ENCODE data around the gene ZBTB20. TPM values are rescaled to one million over a fixed set of nuclear protein-coding genes. Genes with fewer than 3 reads are reported as not detected.

Gene ZBTB20
- total RNA-seq, 1 experiment from 2014 or later, result 12.8 TPM

DNA sequence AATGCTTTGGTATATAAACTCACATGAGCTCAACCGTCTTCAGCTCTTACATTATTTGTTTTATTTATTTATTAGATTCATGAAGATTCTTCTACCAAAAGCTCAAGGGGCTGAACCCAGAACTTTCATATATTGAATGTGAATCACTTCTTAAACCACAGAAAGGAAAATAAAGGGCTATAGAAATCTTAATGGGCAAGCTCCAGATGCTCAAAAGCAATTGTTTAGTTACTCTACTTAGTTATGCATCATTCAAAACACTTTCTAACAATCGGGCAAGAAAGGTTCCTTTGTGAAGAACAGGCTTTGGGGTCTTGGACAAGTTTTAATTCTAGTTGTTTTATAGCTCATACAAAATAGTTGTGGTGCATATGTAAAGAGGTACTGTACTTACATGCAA, 473.1 kb downstream of the ZBTB20 start:
- BruUV-seq (replicated peaks), result no TSS peak
- intact Hi-C loops (cut with micrococcal nuclease; ENCODE audit: unreplicated experiment), result no loop called here
- H3K9me3 Mint-ChIP-seq (ENCODE audit: unreplicated experiment), result peaks cover 11% of the 10 kb centered on the region
- Histone ChIP-seq H3K4me3 (ENCODE audit: low read depth, low read length) (no peak overlapping the region), H3K9me3 (no peaks in the 10 kb centered on the region), H3K27me3 (replicated peaks; ENCODE audit: control insufficient read depth, insufficient read depth, low read length) (no peaks in the 10 kb centered on the region), H3K36me3 (ENCODE audit: control insufficient read depth, insufficient read depth, low read length) (no peaks in the 10 kb centered on the region), H3K4me1 (no peaks in the 10 kb centered on the region)
- H3K36me3 Mint-ChIP-seq (ENCODE audit: insufficient read depth, unreplicated experiment), result no peaks in the 10 kb centered on the region
- ChIA-PET CTCF (no interaction called here), POLR2A (no interaction called here)
- TF ChIP-seq CTCF (IDR thresholded peaks at IDR 0.05; ENCODE audit: insufficient read depth in 1 of 2, low read depth in 1 of 2, low read length in 1 of 2, severe bottlenecking in 1 of 2, unreplicated experiment in 1 of 2), result no peak
- H3K27me3 Mint-ChIP-seq (ENCODE audit: insufficient read depth, unreplicated experiment), result no peaks in the 10 kb centered on the region
- H3K27ac Mint-ChIP-seq (ENCODE audit: unreplicated experiment), result no peak overlapping the region
- DNase-seq, result no peak
- H3K4me1 Mint-ChIP-seq (ENCODE audit: low read depth, unreplicated experiment), result no peaks in the 10 kb centered on the region
- no peak overlapping the region for H3K4me3 Mint-ChIP-seq (ENCODE audit: unreplicated experiment)

DNA sequence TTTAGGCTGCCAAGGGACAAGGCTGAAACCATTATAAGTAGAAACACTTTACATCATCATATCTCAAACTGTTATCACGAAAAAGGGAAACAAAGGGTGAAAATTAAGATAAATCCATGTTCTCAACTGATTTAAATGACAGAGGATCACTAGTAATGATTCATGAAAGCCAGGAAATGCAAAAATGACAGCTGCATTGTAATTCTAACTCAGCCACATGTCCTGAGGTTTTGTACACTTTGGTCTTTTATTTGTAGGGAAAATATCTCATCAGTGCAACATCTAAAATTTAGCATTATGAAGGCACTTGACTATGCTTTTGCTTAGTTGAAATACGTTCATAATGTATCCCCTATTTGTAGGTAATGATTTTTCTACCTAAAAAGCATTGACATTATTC, 473.6 kb downstream of the ZBTB20 start:
- Histone ChIP-seq H3K4me1 (no peaks in the 10 kb centered on the region), H3K4me3 (ENCODE audit: low read depth, low read length) (no peak overlapping the region), H3K36me3 (ENCODE audit: control insufficient read depth, insufficient read depth, low read length) (no peaks in the 10 kb centered on the region), H3K9me3 (no peaks in the 10 kb centered on the region), H3K27me3 (replicated peaks; ENCODE audit: control insufficient read depth, insufficient read depth, low read length) (no peaks in the 10 kb centered on the region)
- Mint-ChIP-seq H3K27me3 (ENCODE audit: insufficient read depth, unreplicated experiment) (no peaks in the 10 kb centered on the region), H3K36me3 (ENCODE audit: insufficient read depth, unreplicated experiment) (no peaks in the 10 kb centered on the region), H3K4me3 (ENCODE audit: unreplicated experiment) (no peak overlapping the region), H3K9me3 (ENCODE audit: unreplicated experiment) (peaks cover 11% of the 10 kb centered on the region), H3K4me1 (ENCODE audit: low read depth, unreplicated experiment) (no peaks in the 10 kb centered on the region), H3K27ac (ENCODE audit: unreplicated experiment) (no peak overlapping the region)
- DNase-seq, result no peak
- no peak for TF ChIP-seq CTCF (IDR thresholded peaks at IDR 0.05; ENCODE audit: insufficient read depth in 1 of 2, low read depth in 1 of 2, low read length in 1 of 2, severe bottlenecking in 1 of 2, unreplicated experiment in 1 of 2)
- intact Hi-C loops (cut with micrococcal nuclease; ENCODE audit: unreplicated experiment), result no loop called here
- ChIA-PET POLR2A (no interaction called here), CTCF (no interaction called here)
- no TSS peak for BruUV-seq (replicated peaks)

GRCh38 chr3:114672692-114673447, 474.2 kb downstream of the ZBTB20 start:
- Mint-ChIP-seq H3K4me1 (ENCODE audit: low read depth, unreplicated experiment) (no peaks in the 10 kb centered on the region), H3K27ac (ENCODE audit: unreplicated experiment) (no peak overlapping the region), H3K4me3 (ENCODE audit: unreplicated experiment) (no peak overlapping the region), H3K9me3 (ENCODE audit: unreplicated experiment) (peaks cover 5% of the 10 kb centered on the region), H3K27me3 (ENCODE audit: insufficient read depth, unreplicated experiment) (no peaks in the 10 kb centered on the region), H3K36me3 (ENCODE audit: insufficient read depth, unreplicated experiment) (no peaks in the 10 kb centered on the region)
- no peak for TF ChIP-seq CTCF (IDR thresholded peaks at IDR 0.05; ENCODE audit: insufficient read depth in 1 of 2, low read depth in 1 of 2, low read length in 1 of 2, severe bottlenecking in 1 of 2, unreplicated experiment in 1 of 2)
- H3K4me3 ChIP-seq (ENCODE audit: low read depth, low read length), result no peak overlapping the region
- H3K27me3 ChIP-seq (replicated peaks; ENCODE audit: control insufficient read depth, insufficient read depth, low read length), result no peaks in the 10 kb centered on the region
- ChIA-PET CTCF (no interaction called here), POLR2A (no interaction called here)
- no peaks in the 10 kb centered on the region for H3K36me3 ChIP-seq (ENCODE audit: control insufficient read depth, insufficient read depth, low read length)
- DNase-seq, result no peak
- intact Hi-C loops (cut with micrococcal nuclease; ENCODE audit: unreplicated experiment), result no loop called here
- no peaks in the 10 kb centered on the region for H3K9me3 ChIP-seq
- no TSS peak for BruUV-seq (replicated peaks)
- no peaks in the 10 kb centered on the region for H3K4me1 ChIP-seq

Data from Caco-2 (cell line).